Sigmoid colon (tissue), 7 donors: Measurements from ENCODE around the gene CAMTA1. TPM values are rescaled to one million over a fixed set of nuclear protein-coding genes. Genes with fewer than 3 reads are reported as not detected.

Experiments used
- DNase-seq: peaks from one replicate; pipeline ENCODE4 v3.0.0-alpha.2; 2019
- H3K27ac ChIP-seq, 4 donors: fragments of 200-600 bp; sonication (generic); one replicate each; pipeline ENCODE4 v1.5.1; 2016 to 2019; ENCODE audit warnings: mild to moderate bottlenecking in 1 of 4
- H3K27me3 ChIP-seq, 3 donors: fragments of 200-600 bp; sonication (generic); one replicate each; pipeline ENCODE4 v1.5.1; 2019; ENCODE audit warnings: mild to moderate bottlenecking in 1 of 3
- H3K36me3 ChIP-seq, 4 donors: fragments of 200-600 bp; sonication (generic); one replicate each; pipeline ENCODE4 v1.5.1; 2016 to 2019
- H3K4me1 ChIP-seq, 4 donors: fragments of 200-600 bp; sonication (generic); one replicate each; pipeline ENCODE4 v1.5.1; 2017 to 2019
- H3K4me3 ChIP-seq, 4 donors: fragments of 200-600 bp; sonication (generic); one replicate each; pipeline ENCODE4 v1.5.1; 2017 to 2019; ENCODE audit warnings: mild to moderate bottlenecking in 2 of 4, moderate library complexity in 1 of 4
- H3K9me3 ChIP-seq, 4 donors: fragments of 200-600 bp in 3 of 4; sonication (generic) in 3 of 4; one replicate each; pipeline versions ENCODE4 v1.5.1 to v1.6.1; 2013 to 2019
- CTCF ChIP-seq, 4 experiments: fragments of 450-650 bp in 3 of 4; fragments of 200-600 bp in 1 of 4; IDR thresholded peaks; one replicate each; pipeline ENCODE4 v1.5.1; 2016 to 2019; ENCODE audit warnings: antibody characterized with exemption in 4 of 4, mild to moderate bottlenecking in 3 of 4, moderate library complexity in 2 of 4
- EP300 ChIP-seq, 4 donors: sonication (generic); formaldehyde crosslinking; IDR thresholded peaks; one replicate each; pipeline ENCODE4 v1.6.1; 2017; ENCODE audit warnings: antibody characterized with exemption in 4 of 4
- POLR2A ChIP-seq, 2 donors: fragments of 450-650 bp; IDR thresholded peaks; one replicate each; pipeline ENCODE4 v1.6.1; 2016; ENCODE audit warnings: antibody characterized with exemption in 2 of 2, mild to moderate bottlenecking in 2 of 2, moderate library complexity in 2 of 2
- POLR2AphosphoS5 ChIP-seq, 4 donors: sonication (generic); formaldehyde crosslinking; IDR thresholded peaks; one replicate each; pipeline ENCODE4 v1.6.1; 2017; ENCODE audit warnings: antibody characterized with exemption in 4 of 4
- WGBS, 2 donors: extraction: QIAGEN DNeasy Blood & Tissue Kit; methylation state at CpG; one replicate each; pipeline ENCODE4 v1.1.7; 2013; 5-methylcytosine and 5-hydroxymethylcytosine counted together
- intact Hi-C: fragments of 100-400 bp; cut with DNase I; formaldehyde crosslinking; loops from one replicate; pipeline ENCODE4 v1.15.1; 2023
- polyA plus RNA-seq, 3 donors: library from polyadenylated mRNA; stranded (reverse); fragments of 200-250 nt; gene quantifications; one replicate each; pipeline ENCODE4 v1.2.3, GENCODE V29; 2013
- total RNA-seq, 4 donors: library from RNA; depleted of rRNA; stranded (reverse); fragments of >200 nt; gene quantifications; one replicate each; pipeline ENCODE4 v1.1.0, GENCODE V29; 2016
- donor health status: healthy with polysubstance abuse.
- donor health status: Bipolar disorder and iron deficiency.
- donor health status: healthy.

CAMTA1 gene
- total and polyA plus RNA-seq, 7 donors, result 97.9 to 196 (median 177) TPM

GRCh38 chr1:7535934-7536878 lies 751.0 kb downstream of the CAMTA1 start:
- intact Hi-C loops, result no loop called here
- H3K36me3 ChIP-seq, result no peaks in the 10 kb centered on the region
- WGBS, 2 donors, result 44 to 66% methylated on average over 23 of the region's 23 CpGs

GRCh38 chr1:7536891-7537591 lies 751.8 kb downstream of the CAMTA1 start:
- 60 to 77% methylated on average over 20 of the region's 20 CpGs for whole genome bisulfite sequencing, 2 donors
- Histone ChIP-seq H3K27me3 (no peaks in the 10 kb centered on the region), H3K4me3 (no peak overlapping the region), H3K9me3 (no peaks in the 10 kb centered on the region), H3K36me3 (no peaks in the 10 kb centered on the region), H3K27ac (no peak overlapping the region), H3K4me1 (peaks cover 0 to 12% (median 9%) of the 10 kb centered on the region in 4 donors)
- no peak for DNase-seq
- intact Hi-C loops, result no loop called here
- TF ChIP-seq CTCF (IDR thresholded peaks at IDR 0.05) (no peak), POLR2A (IDR thresholded peaks at IDR 0.05) (no peak), POLR2AphosphoS5 (IDR thresholded peaks at IDR 0.05) (no peak), EP300 (IDR thresholded peaks at IDR 0.05) (no peak)

More at GRCh38 chr1:7535934-7536878, 751.0 kb downstream of the CAMTA1 start:
- TF ChIP-seq POLR2A (IDR thresholded peaks at IDR 0.05) (no peak), CTCF (IDR thresholded peaks at IDR 0.05) (no peak), EP300 (IDR thresholded peaks at IDR 0.05) (no peak), POLR2AphosphoS5 (IDR thresholded peaks at IDR 0.05) (no peak)
- Histone ChIP-seq H3K9me3 (no peaks in the 10 kb centered on the region), H3K4me1 (peaks cover 0 to 12% (median 9%) of the 10 kb centered on the region in 4 donors), H3K27me3 (no peaks in the 10 kb centered on the region), H3K27ac (no peak overlapping the region), H3K4me3 (no peak overlapping the region)
- no peak for DNase-seq

- Histone ChIP-seq H3K9me3 (no peaks in the 10 kb centered on the region), H3K4me3 (no peak overlapping the region), H3K27me3 (no peaks in the 10 kb centered on the region), H3K36me3 (no peaks in the 10 kb centered on the region), H3K4me1 (peaks cover 0 to 12% (median 9%) of the 10 kb centered on the region in 4 donors), H3K27ac (no peak overlapping the region)
- DNase-seq, result no peak
- intact Hi-C loops, result no loop called here
- 64 to 82% methylated on average over 6 of the region's 6 CpGs for WGBS, 2 donors
- TF ChIP-seq POLR2A (IDR thresholded peaks at IDR 0.05) (no peak), EP300 (IDR thresholded peaks at IDR 0.05) (no peak), POLR2AphosphoS5 (IDR thresholded peaks at IDR 0.05) (no peak), CTCF (IDR thresholded peaks at IDR 0.05) (no peak)
These were observed 752.8 kb downstream of the CAMTA1 start for GRCh38 chr1:7538033-7538432.

GRCh38 chr1:7538849-7539768 lies 753.9 kb downstream of the CAMTA1 start:
- H3K9me3 ChIP-seq, result no peaks in the 10 kb centered on the region
- no peaks in the 10 kb centered on the region for H3K36me3 ChIP-seq
- peaks cover 0 to 5% (median 4%) of the 10 kb centered on the region in 4 donors for H3K4me1 ChIP-seq
- H3K27me3 ChIP-seq, result peaks cover 0 to 2% (median 0%) of the 10 kb centered on the region in 3 donors
- TF ChIP-seq EP300 (IDR thresholded peaks at IDR 0.05), result no peak
- TF ChIP-seq POLR2A (IDR thresholded peaks at IDR 0.05), result no peak
- no peak for TF ChIP-seq CTCF (IDR thresholded peaks at IDR 0.05)
- TF ChIP-seq POLR2AphosphoS5 (IDR thresholded peaks at IDR 0.05), result no peak
- DNase-seq, result no peak
- no peak overlapping the region for H3K4me3 ChIP-seq
- intact Hi-C loops, result no loop called here
- H3K27ac ChIP-seq, result no peak overlapping the region
- WGBS, 2 donors, result 69 to 77% methylated on average over 10 of the region's 10 CpGs
